Hippocampal formation (tissue), 2 donors: ENCODE results near the gene SCN3A.

Experiments
- DNase-seq, 2 donors: peaks; one replicate each; lab custom pipeline; 2025; lab: John Stamatoyannopoulos, UW

The SCN3A gene

GRCh38 chr2:165112133-165112573 lies 91.7 kb downstream of the SCN3A start:
- DNase-seq: no peak

DNA sequence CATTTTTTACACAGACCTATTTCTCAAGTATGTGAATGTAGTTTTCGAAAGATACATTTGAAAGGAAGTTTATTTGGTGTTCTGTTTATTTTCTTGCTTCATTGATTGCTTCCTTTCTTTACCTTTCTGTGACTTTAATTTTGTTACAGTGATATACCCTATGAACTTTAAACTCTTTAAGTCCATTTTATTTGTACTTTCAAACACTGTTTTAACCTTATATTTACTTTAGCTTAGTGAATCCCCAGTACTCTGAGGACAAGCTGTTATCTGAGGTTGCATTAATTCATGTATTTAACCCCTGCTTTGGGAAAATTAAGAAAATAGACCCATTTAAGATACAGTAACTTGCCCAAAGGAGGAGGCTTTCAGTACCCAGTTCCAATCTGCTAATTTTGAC lies 93.5 kb downstream of the SCN3A start:
- no peak for DNase-seq

DNA sequence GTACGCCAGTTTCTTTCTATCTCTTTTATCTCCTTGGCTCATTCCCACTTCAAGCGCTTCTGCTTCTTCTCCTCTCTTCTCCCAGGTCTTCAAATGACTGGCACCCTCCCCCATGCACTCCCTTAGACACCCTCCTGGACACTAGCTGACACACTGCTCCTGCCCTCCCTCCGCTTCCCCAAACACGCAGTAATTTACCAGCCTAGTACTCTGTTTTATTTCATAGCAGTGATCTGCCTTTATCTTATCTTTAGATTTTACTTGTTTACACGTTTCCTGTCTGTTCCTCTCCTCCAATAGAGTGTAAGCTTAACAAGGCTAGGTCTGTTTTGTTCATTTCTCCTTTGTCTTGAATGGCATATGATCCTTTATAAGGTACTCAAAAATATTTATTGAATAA lies 93.9 kb downstream of the SCN3A start:
- DNase-seq: no peak

DNA sequence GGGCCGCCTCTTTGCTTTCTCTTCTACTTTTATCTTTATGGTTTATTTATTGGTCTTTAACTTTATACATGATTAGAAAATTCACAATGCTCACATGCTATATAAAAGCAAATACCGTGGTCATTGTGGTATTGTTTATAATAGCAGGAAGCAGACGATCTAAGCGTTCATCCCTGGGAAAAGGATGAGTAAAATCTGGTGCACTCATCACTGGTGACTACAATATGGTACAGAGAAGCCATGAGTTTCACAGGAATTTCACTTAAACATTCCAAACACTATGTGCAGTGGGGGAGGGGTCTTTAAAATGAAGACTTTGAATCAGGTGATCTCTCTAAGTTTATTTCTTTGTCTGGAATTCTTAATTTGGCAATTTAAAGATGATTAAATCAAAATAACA lies 97.9 kb downstream of the SCN3A start:
- no peak for DNase-seq

GRCh38 chr2:165087933-165088901 lies 115.6 kb downstream of the SCN3A start:
- no peak for DNase-seq

DNA sequence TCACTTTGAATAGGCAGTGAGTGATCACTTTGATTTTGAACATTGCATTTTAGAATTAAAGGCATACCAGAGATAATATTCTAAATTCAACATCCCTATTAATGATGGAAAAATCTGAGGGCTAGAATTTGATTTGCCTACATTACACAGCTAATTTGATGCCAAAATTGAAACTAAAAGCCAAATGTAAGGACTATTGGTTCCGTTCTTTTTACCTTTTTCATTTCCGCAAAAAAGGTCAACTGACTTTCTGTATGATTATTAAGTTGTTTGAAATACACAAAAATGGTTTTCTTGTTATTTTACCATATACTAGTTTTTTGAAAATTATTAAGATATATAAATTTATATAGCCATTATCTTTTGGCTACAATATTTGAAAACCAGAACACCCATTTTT lies 117.5 kb downstream of the SCN3A start:
- DNase-seq: no peak

- DNase-seq: no peak
Observed at GRCh38 chr2:165083326-165083725, 120.5 kb downstream of the SCN3A start.

DNA sequence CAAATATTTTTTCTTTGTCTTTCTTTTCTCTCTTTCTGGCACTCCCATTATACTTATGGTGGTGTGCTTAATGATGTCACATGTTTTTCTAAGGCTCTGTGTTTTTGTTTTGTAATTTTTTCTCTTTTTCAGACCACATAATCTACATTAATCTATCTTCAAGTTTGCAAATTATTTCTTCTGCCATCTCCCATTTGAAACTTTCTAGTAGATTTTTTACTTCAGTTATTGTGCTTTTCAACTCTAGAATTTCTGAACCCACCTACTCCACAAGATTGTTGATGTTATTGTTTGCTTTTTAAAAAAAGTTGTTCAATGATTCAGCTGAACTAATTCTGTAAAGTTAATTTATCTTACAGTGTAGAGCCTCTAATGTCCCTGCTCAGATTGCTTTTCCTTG lies 121.4 kb downstream of the SCN3A start:
- no peak for DNase-seq

- no peak for DNase-seq
Observed at GRCh38 chr2:165081276-165081675, 122.6 kb downstream of the SCN3A start.

- no peak for DNase-seq
Observed at GRCh38 chr2:165079432-165079831, 124.4 kb downstream of the SCN3A start.

DNA sequence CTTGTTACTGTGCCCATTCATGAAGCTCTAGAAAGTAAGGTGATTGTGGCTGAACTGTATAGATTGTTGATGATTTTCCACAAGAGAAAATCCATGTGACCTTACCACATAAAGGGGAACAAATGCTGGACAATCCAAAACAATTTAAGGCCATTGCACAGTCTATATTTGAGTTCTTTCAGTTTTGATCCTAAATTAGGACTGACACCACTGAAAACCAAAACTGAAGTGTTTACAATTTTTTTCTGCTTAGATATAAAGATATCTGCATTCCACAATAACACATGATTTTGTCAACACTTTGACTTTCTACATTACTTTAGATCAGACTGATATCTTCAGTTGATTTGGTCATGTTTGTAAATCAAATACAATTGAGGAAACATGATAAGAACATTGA lies 124.9 kb downstream of the SCN3A start:
- DNase-seq: no peak

DNA sequence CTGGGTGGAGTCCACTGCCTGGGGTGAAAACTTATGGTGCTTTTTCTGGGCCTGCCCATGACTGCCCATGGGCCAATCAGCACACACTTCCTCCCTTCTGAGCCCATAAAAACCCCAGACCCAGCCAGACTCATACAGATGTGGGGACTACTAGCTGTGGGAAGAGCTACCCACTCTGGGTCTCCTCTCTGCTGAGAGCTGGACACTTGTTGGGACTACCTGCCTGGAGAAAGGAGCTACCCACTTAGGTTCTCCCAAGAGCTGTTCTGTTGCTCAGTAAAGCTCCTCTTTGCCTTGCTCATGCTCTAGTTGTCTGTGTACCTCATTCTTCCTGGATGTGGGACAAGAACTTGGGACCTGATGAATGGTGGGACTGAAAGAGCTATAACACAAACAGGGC lies 129.0 kb downstream of the SCN3A start:
- DNase-seq: no peak

DNA sequence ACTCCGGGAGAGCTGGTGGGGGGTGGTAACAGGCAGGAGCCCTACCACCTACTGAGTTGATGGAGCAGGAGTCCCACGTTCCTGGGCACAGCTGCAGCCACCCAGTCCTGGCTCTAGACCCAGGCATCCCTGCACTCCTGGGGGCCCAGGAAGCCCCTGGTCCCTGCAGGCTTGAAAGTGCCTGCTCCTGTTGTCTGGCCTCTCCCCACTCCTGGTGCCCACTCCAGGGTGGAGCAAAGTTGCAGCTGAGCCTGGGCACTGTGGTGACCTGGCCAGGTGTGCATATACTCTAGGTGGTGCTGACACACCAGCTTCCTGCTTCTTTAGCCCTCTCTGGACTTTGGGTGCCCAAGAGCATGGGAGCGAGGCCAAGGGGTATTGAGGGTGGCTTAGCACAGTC lies 129.5 kb downstream of the SCN3A start:
- no peak for DNase-seq

DNA sequence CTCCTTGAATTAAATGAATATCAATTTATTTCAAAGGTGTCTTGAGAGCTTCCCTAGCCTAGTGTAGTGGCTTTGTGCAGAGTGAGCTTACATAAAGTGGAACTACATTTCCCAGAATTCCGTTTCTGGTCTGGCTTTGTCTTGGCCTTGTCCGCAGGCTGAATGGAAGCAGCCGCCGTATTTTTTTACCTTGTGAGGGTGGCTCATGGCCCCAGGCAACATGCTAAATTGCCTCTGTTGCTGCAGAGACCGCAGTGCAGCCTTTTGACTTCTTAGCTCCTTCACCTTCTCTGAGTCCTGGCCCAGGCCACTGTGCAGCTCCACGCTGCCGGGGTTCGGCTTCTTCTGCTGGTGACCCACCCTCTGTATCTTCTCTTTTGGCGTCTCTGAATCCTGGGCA lies 133.8 kb downstream of the SCN3A start:
- DNase-seq: no peak

GRCh38 chr2:165069151-165069550 lies 134.7 kb downstream of the SCN3A start:
- DNase-seq: no peak

DNA sequence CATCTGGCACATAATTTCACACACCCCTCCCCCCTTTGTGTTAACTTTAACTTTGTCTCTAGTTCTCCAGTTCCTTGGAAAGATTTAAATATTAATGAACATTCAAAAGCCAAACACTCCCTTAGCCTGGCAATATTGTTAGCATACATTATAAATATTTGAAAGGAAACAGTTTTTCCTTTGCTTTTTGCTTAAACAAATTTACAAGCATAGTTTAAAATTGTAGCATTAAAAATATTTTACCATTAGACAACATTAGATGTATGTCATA lies 135.4 kb downstream of the SCN3A start:
- no peak for DNase-seq

- DNase-seq: peak; percentile 69 to 77
Observed at GRCh38 chr2:165067643-165068486, 136.0 kb downstream of the SCN3A start.

- no peak for DNase-seq
Observed at GRCh38 chr2:165064743-165065142, 139.1 kb downstream of the SCN3A start.

- no peak for DNase-seq
Observed at GRCh38 chr2:165060411-165060810, 143.4 kb downstream of the SCN3A start.

GRCh38 chr2:165058476-165059265 lies 145.2 kb downstream of the SCN3A start:
- DNase-seq: no peak

DNA sequence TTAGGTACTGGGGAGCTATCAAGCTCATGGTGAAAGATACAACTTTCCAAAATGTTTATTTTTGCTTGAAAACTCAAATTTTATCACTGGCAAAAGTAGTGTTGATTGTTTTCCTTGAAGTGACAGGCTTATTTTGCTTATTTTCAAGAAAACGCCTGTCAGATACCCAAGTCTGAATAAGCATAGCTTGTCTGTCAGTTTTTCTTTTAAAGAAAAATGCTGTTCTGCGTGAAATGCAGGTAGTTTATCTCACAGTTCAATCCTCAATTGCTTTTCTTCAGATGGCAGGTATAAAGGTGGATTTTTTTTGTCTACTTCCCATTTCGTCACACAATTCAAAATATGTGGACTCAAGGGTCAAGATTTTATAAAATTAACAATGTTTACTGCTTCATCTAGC lies 145.9 kb downstream of the SCN3A start:
- DNase-seq: no peak

- DNase-seq: no peak
Observed at GRCh38 chr2:165057308-165057707, 146.5 kb downstream of the SCN3A start.
